GM19043 (cell line): ENCODE results near the gene RORC.
"Not testable (repeated sequence)": the region's sequence is repeated elsewhere in the genome, so short reads cannot be mapped to it uniquely, and the experiment has no call there.

Experiments used
- ATAC-seq: cut with Tn5 transposase; IDR thresholded peaks from one replicate; pipeline ENCODE4 v1.9.1; 2021; ENCODE audit warnings: low read depth; ENCODE audit not compliant: unreplicated experiment

The RORC gene

DNA sequence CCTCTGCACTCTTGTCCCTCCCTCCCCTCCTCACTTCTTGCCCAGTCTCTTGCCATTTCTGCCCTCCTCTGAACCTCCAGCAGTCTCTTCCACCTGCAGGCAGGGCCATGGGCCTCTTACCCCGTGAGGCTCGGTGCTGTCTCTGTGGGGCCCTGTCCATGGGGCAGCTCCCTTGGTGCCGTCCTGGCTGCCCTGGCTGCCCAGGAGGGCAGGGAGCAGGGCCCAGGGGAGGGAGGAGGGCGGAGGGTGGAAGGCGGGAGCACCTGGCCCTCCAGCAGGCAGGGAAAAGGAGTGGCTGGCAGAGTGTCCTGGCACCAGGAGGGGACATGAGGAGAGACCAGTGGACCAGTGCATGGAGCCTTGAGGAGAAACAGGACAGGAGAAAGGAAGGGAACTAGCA lies at the start of gene RORC:
RORC (minus strand) TSS at position 198 of the 400 bp plus-strand sequence; CDS start at position 160, 38 bp downstream.
- ATAC-seq, result no peak

DNA sequence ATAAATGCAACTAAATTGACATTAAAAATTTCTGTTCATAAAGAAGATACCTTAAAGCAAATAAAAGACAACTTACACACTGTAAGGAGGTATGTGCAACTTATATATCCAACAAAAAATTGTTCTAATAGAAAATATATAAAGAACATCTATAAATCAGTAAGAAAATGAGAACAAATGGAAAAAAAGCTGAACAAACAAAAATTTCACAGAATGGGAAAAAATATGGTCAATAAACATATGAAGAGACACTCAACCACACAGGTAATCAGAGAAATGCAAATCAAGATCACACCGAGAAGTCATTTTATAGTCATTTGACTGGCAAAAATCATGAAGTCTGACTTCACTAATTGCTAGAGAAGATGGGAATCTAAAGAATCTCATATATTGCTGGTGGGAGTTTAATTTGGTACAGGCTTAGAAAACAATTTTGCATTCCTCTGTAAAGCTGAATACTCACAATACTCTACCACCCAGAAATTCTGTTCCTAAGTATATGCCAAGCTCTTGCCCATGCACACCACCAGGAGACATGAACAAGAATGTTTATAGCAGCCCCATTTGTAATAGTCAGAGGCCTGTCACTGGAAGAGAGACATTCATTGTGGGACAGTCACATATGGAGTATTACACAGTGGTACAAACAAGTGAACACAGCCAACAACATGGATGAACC lies 44.0 kb upstream of the RORC start:
- no peak for ATAC-seq

GRCh38 chr1:151872776-151873175 lies 41.2 kb upstream of the RORC start:
- not testable (repeated sequence) for ATAC-seq

DNA sequence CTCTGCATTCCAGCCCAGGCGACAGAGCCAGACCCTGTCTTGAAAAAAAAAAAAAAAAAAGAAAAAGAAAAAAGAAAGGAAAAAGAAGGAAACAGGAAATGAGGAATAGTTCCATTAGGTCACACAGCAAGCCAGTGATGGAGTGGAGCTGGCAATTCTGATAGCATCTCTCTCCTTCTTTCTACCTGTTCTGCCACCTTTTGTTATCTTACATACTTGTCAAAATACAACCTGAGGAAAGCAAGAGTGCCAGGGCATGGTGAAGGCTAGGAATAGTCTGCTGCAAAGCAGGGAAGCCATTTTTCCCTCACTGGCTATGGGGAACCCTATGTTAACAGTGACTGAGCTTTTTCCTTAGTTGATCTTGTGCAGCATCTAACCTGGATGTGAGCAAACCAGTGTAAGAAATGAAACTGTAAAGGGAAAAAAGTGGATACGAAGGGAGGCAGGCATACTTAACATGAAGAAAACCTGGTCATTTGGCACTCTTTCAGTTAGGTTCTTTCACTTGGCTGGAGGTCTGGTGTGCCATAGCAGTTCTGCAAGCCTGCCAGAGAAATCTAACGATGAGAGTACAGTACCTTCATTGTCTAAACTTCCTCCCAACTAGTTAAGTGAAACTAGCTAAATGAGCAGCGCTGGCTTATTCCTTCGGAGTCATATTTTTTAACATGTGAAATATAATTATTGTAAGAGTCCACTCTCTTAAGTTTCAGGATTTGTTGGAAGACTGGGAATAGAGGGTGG lies 39.9 kb upstream of the RORC start:
- no peak for ATAC-seq

DNA sequence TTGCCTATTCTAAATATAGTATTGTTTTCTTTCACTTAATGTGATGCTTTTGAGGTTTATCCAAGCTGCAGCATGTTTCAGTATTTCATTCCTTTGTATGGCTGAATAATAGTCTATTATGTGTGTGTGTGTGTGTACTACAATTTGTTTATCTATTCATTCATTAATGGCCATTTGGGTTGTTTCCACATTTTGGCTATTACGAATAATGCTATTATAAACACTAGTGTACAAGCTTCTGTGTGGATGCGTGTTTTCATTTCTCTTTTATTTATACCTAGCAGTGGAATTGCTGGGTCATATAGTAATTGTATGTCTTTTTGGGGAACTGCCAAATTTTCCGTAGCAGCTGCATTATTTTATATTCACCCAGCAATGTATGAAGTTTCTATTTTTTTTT lies 36.9 kb upstream of the RORC start:
- ATAC-seq, result no peak

DNA sequence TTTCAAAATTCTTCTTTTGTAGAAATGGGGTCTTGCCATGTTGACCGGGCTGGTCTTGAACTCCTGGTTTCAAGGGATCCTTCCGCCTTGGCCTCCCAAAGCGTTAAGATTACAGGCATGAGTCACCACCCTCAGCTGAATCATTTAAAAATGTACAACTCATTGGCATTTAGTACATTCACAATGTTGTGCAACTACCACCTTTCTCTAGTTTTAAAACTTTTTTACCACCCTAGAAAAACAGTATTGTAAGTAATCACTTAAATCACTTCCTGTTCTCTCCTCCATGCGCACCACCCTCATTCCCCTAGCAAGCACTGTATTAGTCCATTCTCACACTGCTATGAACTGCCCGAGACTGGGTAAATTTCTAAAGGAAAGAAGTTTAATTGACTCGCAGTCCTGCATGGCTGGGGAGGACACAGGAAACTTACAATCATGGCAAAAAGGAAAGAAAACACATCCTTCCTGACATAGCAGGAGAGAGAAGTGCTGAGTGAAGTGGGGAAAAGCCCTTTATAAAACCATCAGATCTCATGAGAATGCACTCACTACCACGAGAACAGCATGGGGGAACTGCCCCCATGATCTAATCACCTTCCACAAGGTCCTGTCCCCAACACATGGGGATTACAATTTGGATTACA lies 36.3 kb upstream of the RORC start:
- no peak for ATAC-seq

DNA sequence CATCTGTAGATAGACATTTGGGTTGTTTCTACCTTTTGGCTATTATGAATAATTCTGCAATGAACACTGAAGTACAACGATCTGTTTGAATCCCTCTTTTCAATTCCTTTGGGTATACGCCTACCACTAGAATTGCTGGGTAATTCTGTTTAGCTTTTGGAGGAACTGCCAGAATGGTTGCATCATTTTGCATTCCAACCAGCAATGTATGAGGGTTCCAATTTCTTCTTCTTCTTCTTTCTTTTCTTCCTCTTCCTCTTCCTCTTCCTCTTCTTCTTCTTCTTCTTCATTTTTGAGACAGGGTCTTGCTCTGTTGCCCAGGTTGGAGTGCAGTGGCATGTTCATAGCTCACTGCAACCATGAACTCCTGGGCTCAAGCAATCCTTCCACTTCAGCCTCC lies 35.7 kb upstream of the RORC start:
- ATAC-seq, result no peak

DNA sequence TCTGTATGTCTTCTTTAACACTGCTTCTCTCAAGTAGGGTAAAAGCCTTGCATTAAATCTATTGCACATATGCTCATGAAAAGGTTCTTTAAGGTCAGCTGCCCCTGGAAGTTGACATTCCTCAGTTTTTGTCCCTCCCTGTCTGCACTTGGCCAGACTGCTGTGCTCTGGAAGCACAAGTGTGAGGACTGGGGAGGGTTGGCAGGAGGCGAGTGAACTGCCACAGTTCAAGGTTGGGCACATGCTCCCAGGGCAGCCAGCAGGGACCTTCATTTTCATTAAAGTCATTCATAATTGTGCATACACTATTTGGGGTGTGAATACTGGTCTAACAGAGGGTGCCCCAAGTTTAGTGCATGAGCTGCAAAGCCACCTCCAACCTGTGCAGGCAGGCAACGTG lies 32.8 kb upstream of the RORC start:
- no peak for ATAC-seq

DNA sequence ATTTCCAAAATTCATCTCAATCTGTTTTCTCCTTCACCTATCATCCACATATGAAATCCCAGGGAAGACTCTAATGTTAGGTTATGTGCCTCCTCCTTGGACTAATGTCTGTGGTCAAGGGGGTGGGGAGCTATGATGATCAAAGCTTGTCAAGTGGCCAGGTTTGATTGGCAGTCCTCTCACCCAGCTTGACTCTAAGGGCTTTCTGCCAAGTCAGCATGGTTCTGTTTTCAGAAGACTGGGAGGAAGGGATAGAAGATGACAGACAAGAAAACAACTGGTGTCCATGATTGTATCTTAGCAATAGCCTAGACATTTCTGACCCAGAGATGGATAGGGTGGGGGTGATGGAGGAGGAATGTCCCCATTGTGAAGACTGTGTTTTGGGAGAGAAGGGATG lies 31.0 kb upstream of the RORC start:
- ATAC-seq, result no peak

DNA sequence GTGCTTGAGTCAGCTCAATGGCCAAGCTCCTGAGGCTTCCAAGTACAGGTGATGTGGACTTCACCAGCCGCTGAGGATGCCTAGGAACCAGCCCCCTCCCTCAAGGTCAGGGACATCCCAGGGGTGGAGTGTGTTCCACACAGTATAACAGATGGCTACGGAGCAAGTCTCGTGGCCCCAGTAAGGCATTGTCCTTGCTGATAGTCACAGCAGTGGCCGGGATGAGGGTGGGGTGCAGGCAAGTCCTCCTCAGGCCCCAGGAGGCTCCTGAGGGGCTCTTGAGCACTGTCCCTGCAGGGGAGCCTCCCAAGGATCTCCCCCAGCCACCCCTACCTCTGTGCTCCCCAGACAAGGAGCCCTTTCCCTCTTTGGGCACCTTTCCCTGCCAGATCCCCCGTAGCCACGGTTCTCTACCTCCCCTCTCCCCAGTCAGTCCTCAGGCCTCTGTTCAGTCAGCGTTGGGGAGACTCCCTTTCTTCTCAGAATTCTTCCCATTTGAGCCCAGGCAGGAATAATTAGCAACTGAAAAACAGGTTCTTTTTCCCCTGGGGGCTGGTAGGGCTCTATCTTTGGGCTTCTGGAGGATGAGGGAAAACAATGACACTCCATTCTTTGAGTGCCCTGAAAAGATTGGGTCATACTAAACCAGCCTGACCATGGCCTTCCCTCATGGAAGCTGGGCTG lies 29.0 kb upstream of the RORC start:
- ATAC-seq, result no peak

GRCh38 chr1:151859891-151860293 lies 28.3 kb upstream of the RORC start:
- no peak for ATAC-seq

DNA sequence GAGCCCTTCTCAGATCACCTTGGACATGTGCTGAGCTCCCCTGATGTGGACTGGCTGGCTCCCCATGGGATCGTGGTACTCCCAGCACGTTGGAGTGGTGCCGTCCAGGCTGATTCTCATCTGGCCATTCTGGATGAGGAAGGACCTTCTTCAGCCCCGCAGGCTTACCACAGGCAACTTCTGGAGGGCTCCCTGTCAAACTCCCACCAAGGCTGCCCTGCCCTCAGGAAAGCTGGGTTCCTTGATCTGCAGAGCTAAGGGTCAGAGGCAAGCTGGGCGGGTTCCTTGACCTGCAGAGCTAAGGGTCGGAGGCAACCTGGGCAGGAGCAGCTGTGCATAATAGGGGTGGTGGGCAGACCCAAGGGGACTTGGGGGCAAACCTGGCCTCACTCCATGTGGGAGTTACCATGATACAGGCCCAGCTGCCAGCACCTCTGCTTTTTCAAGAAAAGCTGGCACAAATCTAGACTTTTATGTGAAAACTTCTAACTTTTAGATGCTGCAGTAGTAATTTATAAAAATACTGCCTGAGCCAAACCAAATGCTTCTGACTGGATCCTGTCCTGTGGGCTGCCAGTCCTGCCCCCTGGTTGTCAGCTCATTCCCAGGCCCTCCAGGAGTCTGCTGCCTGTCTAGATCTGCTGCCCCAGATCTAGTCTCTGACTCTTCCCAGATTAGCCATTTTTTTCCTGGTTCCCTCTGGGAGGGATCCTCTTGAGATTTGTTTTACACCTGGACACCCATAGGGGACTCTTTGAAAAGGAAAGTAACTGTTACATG lies 27.5 kb upstream of the RORC start:
- ATAC-seq, result no peak

DNA sequence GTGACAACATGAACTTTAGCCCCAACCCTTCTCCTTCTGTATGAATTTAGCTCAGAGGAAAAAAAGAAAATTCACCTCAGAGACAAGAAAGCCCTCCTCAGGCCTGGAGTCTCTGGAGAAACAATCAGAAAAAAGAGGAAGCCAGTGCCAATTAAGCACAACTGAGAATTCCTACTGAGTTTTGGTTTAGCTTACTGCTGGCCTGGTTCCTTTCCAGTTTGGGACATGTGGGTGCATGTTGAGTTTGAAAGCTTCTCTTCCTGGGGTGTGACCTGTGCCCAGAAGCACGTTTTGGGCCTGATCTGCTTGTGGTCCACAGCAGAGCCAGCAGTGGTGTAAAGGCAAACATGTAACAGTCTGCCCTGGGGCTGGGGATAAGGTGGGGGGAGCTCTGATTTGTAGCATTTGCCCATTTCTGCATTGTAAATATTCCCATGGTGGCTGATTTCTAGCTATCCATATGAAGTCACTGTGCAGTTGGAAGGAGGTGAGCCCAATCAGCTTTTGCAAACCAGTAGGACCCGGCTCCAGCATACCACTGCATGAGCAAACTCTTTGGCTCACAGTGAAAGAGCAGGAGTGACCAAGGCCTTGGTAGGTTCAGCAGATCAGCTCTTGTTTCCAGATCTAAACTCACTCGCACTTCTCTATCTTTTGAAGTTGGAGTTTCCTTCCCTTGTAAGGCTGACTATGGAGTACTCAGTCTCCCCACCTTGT lies 26.6 kb upstream of the RORC start:
- ATAC-seq, result no peak

DNA sequence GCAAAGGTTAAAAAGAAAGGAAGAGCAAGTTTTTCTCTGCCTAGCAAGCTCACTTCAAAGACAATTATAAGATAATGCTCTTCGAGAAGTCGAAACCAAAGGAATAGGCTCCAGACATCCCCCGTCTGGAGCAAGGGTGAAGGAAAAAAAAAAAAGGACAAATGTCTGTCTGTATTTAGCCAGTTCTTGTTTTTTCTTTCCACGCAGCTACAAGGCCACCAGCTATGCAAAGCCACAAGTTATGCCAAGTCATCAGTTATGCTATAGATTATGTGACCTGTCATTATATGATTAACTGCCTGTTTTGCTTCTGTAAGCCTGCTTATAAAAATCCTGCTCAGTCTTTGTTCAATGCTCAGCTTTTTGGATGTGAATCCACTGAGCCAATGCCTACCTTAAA lies 24.3 kb upstream of the RORC start:
- ATAC-seq, result no peak

- ATAC-seq, result not testable (repeated sequence)
Observed at GRCh38 chr1:151855516-151855915, 23.9 kb upstream of the RORC start.

- no peak for ATAC-seq
Observed at GRCh38 chr1:151854658-151855057, 23.1 kb upstream of the RORC start.

DNA sequence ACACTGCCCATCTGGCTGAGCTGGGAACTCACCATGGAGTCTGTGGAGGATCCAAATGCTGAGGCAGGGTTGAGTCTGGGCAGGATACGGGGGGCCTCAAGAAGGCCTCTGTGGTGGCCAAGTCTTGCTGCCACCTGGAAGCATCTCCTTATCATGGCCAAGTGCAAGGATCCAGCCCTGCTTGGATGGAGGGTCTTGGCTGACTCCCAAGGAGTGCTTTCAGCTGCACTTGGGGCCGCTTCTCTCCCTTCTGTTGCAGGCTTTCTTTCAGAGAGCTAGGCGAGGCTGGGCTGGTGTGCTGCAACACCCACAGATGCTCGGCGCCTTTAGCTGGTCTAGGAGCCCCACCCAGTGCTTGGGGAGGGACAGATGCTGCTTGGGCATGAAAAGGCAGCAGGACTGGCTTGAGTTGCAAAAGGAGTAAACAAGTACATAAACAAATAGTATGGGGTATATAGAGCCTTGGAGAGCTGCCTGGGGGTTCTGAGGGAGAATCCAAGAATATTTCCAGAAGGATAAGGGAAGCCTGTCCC lies 21.9 kb upstream of the RORC start, which contains the start of gene THEM5:
THEM5 (minus strand) TSS at position 302 of the 533 bp plus-strand sequence; CDS start at position 155, 147 bp downstream.
- ATAC-seq, result no peak

DNA sequence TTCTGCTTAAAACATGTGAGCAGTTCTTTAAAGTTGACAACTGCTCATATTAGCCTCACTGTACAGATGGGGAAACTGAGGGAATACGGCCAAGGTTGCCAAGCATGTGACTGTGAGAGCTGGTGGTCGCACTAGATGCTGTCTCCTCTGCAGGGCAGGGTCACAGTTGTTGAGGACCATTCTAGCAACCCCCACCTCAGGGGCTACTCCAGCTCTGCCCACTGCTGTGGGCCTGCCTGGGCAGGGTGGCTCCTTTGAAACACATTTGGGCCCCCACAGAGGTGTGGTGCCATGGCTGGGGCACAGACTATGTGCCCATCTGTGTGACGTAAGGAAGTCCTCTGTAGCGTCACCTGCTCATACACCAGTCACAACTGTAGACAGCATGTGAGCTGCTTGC lies 21.1 kb upstream of the RORC start:
- ATAC-seq, result no peak

GRCh38 chr1:151851886-151852285 lies 20.3 kb upstream of the RORC start:
- ATAC-seq, result no peak
